Measurements from ENCODE around the gene CEP170.
"Not testable (repeated sequence)": the region's sequence is repeated elsewhere in the genome, so short reads cannot be mapped to it uniquely, and the experiment has no call there.

Gene CEP170

GRCh38 chr1:243201316-243201715 lies 53.8 kb downstream of the CEP170 start:
- H3K36me3 Mint-ChIP-seq = peaks cover 13% of the 10 kb centered on the region
- DNase-seq (ENCODE audit: low spot score in 2 of 2); H3K4me1 Mint-ChIP-seq; H3K9me3 Mint-ChIP-seq; H3K27ac Mint-ChIP-seq; H3K27me3 Mint-ChIP-seq; ATAC-seq (ENCODE audit: low read depth); H3K4me3 Mint-ChIP-seq: not testable (repeated sequence)

- H3K27ac Mint-ChIP-seq; ATAC-seq (ENCODE audit: low read depth); H3K4me1 Mint-ChIP-seq; H3K9me3 Mint-ChIP-seq; H3K4me3 Mint-ChIP-seq; DNase-seq (ENCODE audit: low spot score in 2 of 2); H3K27me3 Mint-ChIP-seq; H3K36me3 Mint-ChIP-seq: not testable (repeated sequence)
These were observed 57.6 kb downstream of the CEP170 start for GRCh38 chr1:243197524-243197923.

- not testable (repeated sequence) for ATAC-seq (ENCODE audit: low read depth); H3K9me3 Mint-ChIP-seq; DNase-seq (ENCODE audit: low spot score in 2 of 2); H3K4me3 Mint-ChIP-seq; H3K27me3 Mint-ChIP-seq
- peaks cover 11% of the 10 kb centered on the region for H3K4me1 Mint-ChIP-seq
- peak overlapping the region; percentile 76 for H3K27ac Mint-ChIP-seq
- peaks cover 16% of the 10 kb centered on the region for H3K36me3 Mint-ChIP-seq
These were observed 61.8 kb downstream of the CEP170 start for GRCh38 chr1:243193330-243193729.

- H3K4me1 Mint-ChIP-seq; H3K27me3 Mint-ChIP-seq; H3K9me3 Mint-ChIP-seq; H3K27ac Mint-ChIP-seq; DNase-seq (ENCODE audit: low spot score in 2 of 2); H3K4me3 Mint-ChIP-seq; ATAC-seq (ENCODE audit: low read depth): not testable (repeated sequence)
- peaks cover 18% of the 10 kb centered on the region for H3K36me3 Mint-ChIP-seq
These were observed 68.7 kb downstream of the CEP170 start for GRCh38 chr1:243186201-243186995.

GRCh38 chr1:243184787-243185186 lies 70.3 kb downstream of the CEP170 start:
- not testable (repeated sequence) for H3K9me3 Mint-ChIP-seq; H3K4me1 Mint-ChIP-seq; H3K27ac Mint-ChIP-seq; H3K4me3 Mint-ChIP-seq; ATAC-seq (ENCODE audit: low read depth); H3K27me3 Mint-ChIP-seq; DNase-seq (ENCODE audit: low spot score in 2 of 2)
- peaks cover 23% of the 10 kb centered on the region for H3K36me3 Mint-ChIP-seq

- H3K27me3 Mint-ChIP-seq; H3K4me3 Mint-ChIP-seq; ATAC-seq (ENCODE audit: low read depth); H3K4me1 Mint-ChIP-seq; H3K9me3 Mint-ChIP-seq; DNase-seq (ENCODE audit: low spot score in 2 of 2); H3K27ac Mint-ChIP-seq: not testable (repeated sequence)
- peaks cover 29% of the 10 kb centered on the region for H3K36me3 Mint-ChIP-seq
These were observed 71.4 kb downstream of the CEP170 start for GRCh38 chr1:243183661-243184060.

GRCh38 chr1:243183176-243183575 lies 71.9 kb downstream of the CEP170 start:
- ATAC-seq (ENCODE audit: low read depth); H3K27ac Mint-ChIP-seq; H3K9me3 Mint-ChIP-seq; H3K27me3 Mint-ChIP-seq; H3K4me1 Mint-ChIP-seq; H3K4me3 Mint-ChIP-seq; DNase-seq (ENCODE audit: low spot score in 2 of 2): not testable (repeated sequence)
- H3K36me3 Mint-ChIP-seq = peaks cover 31% of the 10 kb centered on the region

- Mint-ChIP-seq H3K36me3 (peaks cover 26% of the 10 kb centered on the region), H3K4me3 (no peak overlapping the region), H3K4me1 (no peaks in the 10 kb centered on the region), H3K9me3 (no peaks in the 10 kb centered on the region), H3K27ac (no peak overlapping the region), H3K27me3 (no peaks in the 10 kb centered on the region)
- ATAC-seq (ENCODE audit: low read depth) (no peak), DNase-seq (ENCODE audit: low spot score in 2 of 2) (no peak)
These were observed 75.4 kb downstream of the CEP170 start for GRCh38 chr1:243179720-243180119.

- H3K4me3 Mint-ChIP-seq; ATAC-seq (ENCODE audit: low read depth); H3K4me1 Mint-ChIP-seq; H3K27me3 Mint-ChIP-seq; H3K27ac Mint-ChIP-seq; H3K9me3 Mint-ChIP-seq; DNase-seq (ENCODE audit: low spot score in 2 of 2): not testable (repeated sequence)
- peaks cover 24% of the 10 kb centered on the region for H3K36me3 Mint-ChIP-seq
These were observed 77.3 kb downstream of the CEP170 start for GRCh38 chr1:243177792-243178191.

GRCh38 chr1:243173758-243174369 lies 81.2 kb downstream of the CEP170 start:
- not testable (repeated sequence) for H3K36me3 Mint-ChIP-seq; H3K4me1 Mint-ChIP-seq; H3K9me3 Mint-ChIP-seq; ATAC-seq (ENCODE audit: low read depth); H3K27ac Mint-ChIP-seq; H3K27me3 Mint-ChIP-seq; H3K4me3 Mint-ChIP-seq; DNase-seq (ENCODE audit: low spot score in 2 of 2)

- H3K4me3 Mint-ChIP-seq; H3K4me1 Mint-ChIP-seq; H3K27ac Mint-ChIP-seq; ATAC-seq (ENCODE audit: low read depth); DNase-seq (ENCODE audit: low spot score in 2 of 2); H3K36me3 Mint-ChIP-seq; H3K27me3 Mint-ChIP-seq; H3K9me3 Mint-ChIP-seq: not testable (repeated sequence)
These were observed 90.2 kb downstream of the CEP170 start for GRCh38 chr1:243164911-243165310.

- not testable (repeated sequence) for H3K4me3 Mint-ChIP-seq; H3K4me1 Mint-ChIP-seq; DNase-seq (ENCODE audit: low spot score in 2 of 2); ATAC-seq (ENCODE audit: low read depth); H3K9me3 Mint-ChIP-seq; H3K27ac Mint-ChIP-seq; H3K27me3 Mint-ChIP-seq
- peaks cover 17% of the 10 kb centered on the region for H3K36me3 Mint-ChIP-seq
These were observed 104.2 kb downstream of the CEP170 start for GRCh38 chr1:243150906-243151305.

GRCh38 chr1:243149120-243149519 lies 106.0 kb downstream of the CEP170 start:
- H3K4me3 Mint-ChIP-seq; H3K27me3 Mint-ChIP-seq; H3K36me3 Mint-ChIP-seq; ATAC-seq (ENCODE audit: low read depth); H3K27ac Mint-ChIP-seq; DNase-seq (ENCODE audit: low spot score in 2 of 2); H3K4me1 Mint-ChIP-seq; H3K9me3 Mint-ChIP-seq: not testable (repeated sequence)

- H3K4me3 Mint-ChIP-seq; H3K4me1 Mint-ChIP-seq; ATAC-seq (ENCODE audit: low read depth); H3K36me3 Mint-ChIP-seq; DNase-seq (ENCODE audit: low spot score in 2 of 2); H3K27ac Mint-ChIP-seq; H3K9me3 Mint-ChIP-seq; H3K27me3 Mint-ChIP-seq: not testable (repeated sequence)
These were observed 107.7 kb downstream of the CEP170 start for GRCh38 chr1:243147351-243147750.

GRCh38 chr1:243140498-243140897 lies 114.6 kb downstream of the CEP170 start:
- not testable (repeated sequence) for H3K4me3 Mint-ChIP-seq; H3K27me3 Mint-ChIP-seq; ATAC-seq (ENCODE audit: low read depth)

More at GRCh38 chr1:243140498-243140897, 114.6 kb downstream of the CEP170 start:
- not testable (repeated sequence) for H3K4me1 Mint-ChIP-seq; H3K36me3 Mint-ChIP-seq; DNase-seq (ENCODE audit: low spot score in 2 of 2); H3K9me3 Mint-ChIP-seq; H3K27ac Mint-ChIP-seq
